HG03432 (cell line): ENCODE results near the gene RPL7A.
"Not testable (repeated sequence)": the region's sequence is repeated elsewhere in the genome, so short reads cannot be mapped to it uniquely, and the experiment has no call there.

Source experiments
- ATAC-seq: cut with Tn5 transposase; IDR thresholded peaks from one replicate; pipeline ENCODE4 v1.9.1; 2021; ENCODE audit warnings: mild to moderate bottlenecking, moderate library complexity; ENCODE audit not compliant: unreplicated experiment

RPL7A gene

GRCh38 chr9:133366435-133366834 lies 18.4 kb downstream of the RPL7A start:
- ATAC-seq, result no peak

- ATAC-seq, result no peak
These were observed 19.2 kb downstream of the RPL7A start for GRCh38 chr9:133367221-133367620.

GRCh38 chr9:133367778-133368177 lies 19.8 kb downstream of the RPL7A start:
- no peak for ATAC-seq

GRCh38 chr9:133368249-133368881 lies 20.3 kb downstream of the RPL7A start:
- no peak for ATAC-seq

GRCh38 chr9:133369422-133369821 lies 21.4 kb downstream of the RPL7A start:
- ATAC-seq, result no peak

- no peak for ATAC-seq
These were observed 21.9 kb downstream of the RPL7A start for GRCh38 chr9:133369933-133370332.

GRCh38 chr9:133370685-133371084 lies 22.7 kb downstream of the RPL7A start:
- no peak for ATAC-seq

GRCh38 chr9:133371261-133371711 lies 23.3 kb downstream of the RPL7A start:
- ATAC-seq, result no peak

- no peak for ATAC-seq
These were observed 24.1 kb downstream of the RPL7A start for GRCh38 chr9:133372144-133372543.

GRCh38 chr9:133374612-133375115 lies 26.6 kb downstream of the RPL7A start:
- no peak for ATAC-seq

GRCh38 chr9:133375116-133375723 lies 27.2 kb downstream of the RPL7A start:
- peak; percentile 7 for ATAC-seq

- peak; percentile 85 for ATAC-seq
These were observed 28.0 kb downstream of the RPL7A start, which contains the start of the genes STKLD1 and SURF4 for GRCh38 chr9:133375724-133376654. TSS of gene STKLD1 (plus strand) at chr9:133376366. CDS start at chr9:133376474, 108 bp downstream. TSS of gene SURF4 (minus strand) at chr9:133376060. CDS start at chr9:133375969, 91 bp downstream.

GRCh38 chr9:133377280-133377679 lies 29.3 kb downstream of the RPL7A start:
- ATAC-seq, result not testable (repeated sequence)

- no peak for ATAC-seq
These were observed 29.8 kb downstream of the RPL7A start for GRCh38 chr9:133377721-133378216.

- ATAC-seq, result no peak
These were observed 30.5 kb downstream of the RPL7A start for GRCh38 chr9:133378408-133378962.

- no peak for ATAC-seq
These were observed 31.4 kb downstream of the RPL7A start for GRCh38 chr9:133379153-133380086.

GRCh38 chr9:133380734-133381133 lies 32.7 kb downstream of the RPL7A start:
- ATAC-seq, result no peak

- ATAC-seq, result no peak
These were observed 34.6 kb downstream of the RPL7A start for GRCh38 chr9:133382507-133383141.

- ATAC-seq, result no peak
These were observed 35.4 kb downstream of the RPL7A start for GRCh38 chr9:133383438-133383837.
